Activated B cell treated with CpG ODN at 0.5 μM for 24 hours (primary cell): ENCODE results near the gene SHFL. TPM values are rescaled to one million over a fixed set of nuclear protein-coding genes. Genes with fewer than 3 reads are reported as not detected.
A peak's percentile ranks its signal among the peaks of the same experiment; 100 is the strongest.

Experiments used
- ATAC-seq: fragments of 200-7000 bp; cut with Tn5 transposase; one replicate; pipeline ENCODE4 v1.10.0; 2021; ENCODE audit warnings: low read depth, mild to moderate bottlenecking, moderate library complexity
- CTCF ChIA-PET: fragments of 350-600 bp; sonication (Branson Sonifier 250); formaldehyde crosslinking; loops from one replicate; lab custom pipeline; 2021; ENCODE audit warnings: antibody characterized with exemption; lab: Charles Lee
- POLR2A ChIA-PET: fragments of 350-600 bp; sonication (Branson Sonifier 250); formaldehyde crosslinking; loops from one replicate; lab custom pipeline; 2021; ENCODE audit warnings: antibody characterized with exemption; lab: Charles Lee
- DNase-seq: peaks from one replicate; pipeline ENCODE4 v3.0.0; 2022
- H3K27ac Mint-ChIP-seq: one replicate; pipeline ENCODE4 v1.8.0; 2020; ENCODE audit warnings: mixed read lengths
- H3K27me3 Mint-ChIP-seq: one replicate; pipeline ENCODE4 v1.8.0; 2021; ENCODE audit warnings: mixed read lengths
- H3K36me3 Mint-ChIP-seq: one replicate; pipeline ENCODE4 v1.8.0; 2021; ENCODE audit warnings: low read depth, mixed read lengths
- H3K4me1 Mint-ChIP-seq: one replicate; pipeline ENCODE4 v1.8.0; 2021; ENCODE audit warnings: mixed read lengths
- H3K4me3 Mint-ChIP-seq: one replicate; pipeline ENCODE4 v1.8.0; 2020; ENCODE audit warnings: mild to moderate bottlenecking, mixed read lengths
- H3K9me3 Mint-ChIP-seq: one replicate; pipeline ENCODE4 v1.8.0; 2020; ENCODE audit warnings: mixed read lengths
- CTCF ChIP-seq: fragments of 200-600 bp; IDR thresholded peaks from one replicate; pipeline ENCODE4 v1.8.0; 2022; ENCODE audit warnings: antibody characterized with exemption, mild to moderate bottlenecking
- intact Hi-C: fragments of 100-400 bp; cut with micrococcal nuclease; formaldehyde crosslinking; loops from one replicate; pipeline ENCODE4 v1.15.1; 2024
- total RNA-seq: library from RNA; stranded (reverse); gene quantifications from 2 replicates; pipeline ENCODE4 v1.2.3, GENCODE V29; 2022

Gene SHFL
- total RNA-seq, 1 donor from 2014 or later: 61.3 TPM

GRCh38 chr19:10112895-10113591 lies 26.9 kb downstream of the SHFL start:
- Mint-ChIP-seq H3K27ac (peak overlapping the region; percentile 82), H3K36me3 (peaks cover 67% of the 10 kb centered on the region), H3K4me1 (peaks cover 40% of the 10 kb centered on the region), H3K9me3 (no peaks in the 10 kb centered on the region), H3K4me3 (peak overlapping the region; percentile 76), H3K27me3 (no peaks in the 10 kb centered on the region)
- POLR2A ChIA-PET: interaction anchor here (1.0 to 10.3 kb wide), 7 partner anchors 9 to 221 kb away, joined by 3 to 297 read pairs (median 4); partner anchors contain the start of genes ANGPTL6 and DNMT1
- DNase-seq (peak; percentile 66), ATAC-seq (peak; percentile 49)
- TF ChIP-seq CTCF: no peak
- CTCF ChIA-PET: interaction anchor here (0.6 to 2.9 kb wide), 5 partner anchors 9 to 86 kb away, joined by 4 to 41 read pairs (median 4); partner anchors contain the start of gene ANGPTL6
- intact Hi-C loops: loop anchor here (1.0 to 5.0 kb wide), 5 partner anchors 14 to 179 kb away; no protein-coding TSS in a partner anchor

- Mint-ChIP-seq H3K9me3 (no peaks in the 10 kb centered on the region), H3K27ac (peak overlapping the region; percentile 82), H3K27me3 (no peaks in the 10 kb centered on the region), H3K36me3 (peaks cover 67% of the 10 kb centered on the region), H3K4me3 (no peak overlapping the region), H3K4me1 (peaks cover 42% of the 10 kb centered on the region)
- ChIA-PET CTCF (interaction anchor here (0.6 to 2.9 kb wide), 5 partner anchors 8 to 86 kb away, joined by 4 to 41 read pairs (median 4); partner anchors contain the start of gene ANGPTL6), POLR2A (interaction anchor here (1.0 to 10.3 kb wide), 7 partner anchors 8 to 220 kb away, joined by 3 to 297 read pairs (median 4); partner anchors contain the start of genes ANGPTL6 and DNMT1)
- intact Hi-C loops: loop anchor here (1.0 to 5.0 kb wide), 5 partner anchors 14 to 179 kb away; no protein-coding TSS in a partner anchor
- ATAC-seq: no peak
- no peak for DNase-seq
- TF ChIP-seq CTCF: no peak
These were observed 27.5 kb downstream of the SHFL start for GRCh38 chr19:10113592-10113963.

GRCh38 chr19:10113964-10114650 lies 28.0 kb downstream of the SHFL start:
- Mint-ChIP-seq H3K4me3 (no peak overlapping the region), H3K27me3 (no peaks in the 10 kb centered on the region), H3K36me3 (peaks cover 63% of the 10 kb centered on the region), H3K9me3 (no peaks in the 10 kb centered on the region), H3K4me1 (peaks cover 47% of the 10 kb centered on the region), H3K27ac (no peak overlapping the region)
- intact Hi-C loops: loop anchor here (1.0 to 5.0 kb wide), 5 partner anchors 15 to 180 kb away; no protein-coding TSS in a partner anchor
- no peak for TF ChIP-seq CTCF
- ATAC-seq (no peak), DNase-seq (no peak)
- ChIA-PET CTCF (interaction anchor here (1.3 kb wide), 1 partner anchor 12 kb away, joined by 4 read pairs; the partner anchor contains the start of gene ANGPTL6), POLR2A (interaction anchor here (0.6 to 10.3 kb wide), 6 partner anchors 8 to 177 kb away, joined by 3 to 297 read pairs (median 4); partner anchors contain the start of genes ANGPTL6 and PPAN)

- CTCF ChIA-PET: interaction anchor here (1.5 kb wide), 2 partner anchors 15 to 184 kb away, joined by 3 to 4 read pairs; no protein-coding TSS in a partner anchor
- Mint-ChIP-seq H3K4me1 (peaks cover 47% of the 10 kb centered on the region), H3K4me3 (no peak overlapping the region), H3K9me3 (no peaks in the 10 kb centered on the region), H3K27me3 (no peaks in the 10 kb centered on the region), H3K36me3 (peaks cover 61% of the 10 kb centered on the region), H3K27ac (no peak overlapping the region)
- DNase-seq (no peak), ATAC-seq (no peak)
- POLR2A ChIA-PET: interaction anchor here (0.6 to 10.3 kb wide), 5 partner anchors 9 to 193 kb away, joined by 3 to 297 read pairs (median 5); partner anchors contain the start of genes ANGPTL6 and PPAN
- intact Hi-C loops: loop anchor here (5.0 kb wide), 1 partner anchor 88 kb away; no protein-coding TSS in a partner anchor
- no peak for TF ChIP-seq CTCF
These were observed 28.7 kb downstream of the SHFL start for GRCh38 chr19:10114651-10115391.
